ENCODE data around the gene AGPAT1.

AGPAT1 gene

GRCh38 chr6:32175711-32176475, at the start of gene AGPAT1:
AGPAT1 (minus strand) TSS chr6:32176084; CDS start chr6:32171496, 4,588 bp downstream.
- TF ChIP-seq CTCF (conservative IDR thresholded peaks at IDR 0.05; ENCODE audit: low read depth, low read length), result no peak
- DNase-seq (ENCODE audit: low read depth), result peak; percentile 89
- H3K4me3 ChIP-seq (ENCODE audit: low read length), result peak within 1 kb of the TSS; percentile 95

- TF ChIP-seq CTCF (conservative IDR thresholded peaks at IDR 0.05; ENCODE audit: low read depth, low read length), result no peak
- DNase-seq (ENCODE audit: low read depth), result no peak
- no peak overlapping the region for H3K4me3 ChIP-seq (ENCODE audit: low read length)
Observed at GRCh38 chr6:32224696-32225095, 48.8 kb upstream of the AGPAT1 start.

GRCh38 chr6:32223258-32224235, 47.7 kb upstream of the AGPAT1 start, which contains the start of gene NOTCH4:
NOTCH4 (minus strand) TSS chr6:32224067; CDS start chr6:32223928, 139 bp downstream.
- DNase-seq (ENCODE audit: low read depth), result no peak
- H3K4me3 ChIP-seq (ENCODE audit: low read length), result no peak within 1 kb of the TSS
- no peak for TF ChIP-seq CTCF (conservative IDR thresholded peaks at IDR 0.05; ENCODE audit: low read depth, low read length)

- no peak for DNase-seq (ENCODE audit: low read depth)
- H3K4me3 ChIP-seq (ENCODE audit: low read length), result no peak overlapping the region
- no peak for TF ChIP-seq CTCF (conservative IDR thresholded peaks at IDR 0.05; ENCODE audit: low read depth, low read length)
Observed at GRCh38 chr6:32222333-32223230, 46.7 kb upstream of the AGPAT1 start.

- no peak overlapping the region for H3K4me3 ChIP-seq (ENCODE audit: low read length)
- TF ChIP-seq CTCF (conservative IDR thresholded peaks at IDR 0.05; ENCODE audit: low read depth, low read length), result no peak
- DNase-seq (ENCODE audit: low read depth), result no peak
Observed at GRCh38 chr6:32220021-32220420, 44.1 kb upstream of the AGPAT1 start.

GRCh38 chr6:32218167-32218566, 42.3 kb upstream of the AGPAT1 start:
- H3K4me3 ChIP-seq (ENCODE audit: low read length), result no peak overlapping the region
- TF ChIP-seq CTCF (conservative IDR thresholded peaks at IDR 0.05; ENCODE audit: low read depth, low read length), result no peak

More at GRCh38 chr6:32218167-32218566, 42.3 kb upstream of the AGPAT1 start:
- no peak for DNase-seq (ENCODE audit: low read depth)

Measured in retinal pigment epithelial cell (primary cell).